SK-N-MC (cell line): Measurements from ENCODE around the gene ITGB2.

ENCODE experiments used
- EZH2 ChIP-seq: fragments of 200-600 bp; sonication (generic); IDR thresholded peaks from one replicate; pipeline ENCODE4 v1.6.1; 2017; ENCODE audit warnings: antibody characterized with exemption
- FOXP2 ChIP-seq: optimal IDR thresholded peaks from 2 replicates; pipeline ENCODE3; 2011; ENCODE audit warnings: mild to moderate bottlenecking, moderate library complexity; ENCODE audit not compliant: insufficient read depth; ENCODE audit errors: extremely low read length, control extremely low read depth
- POLR2AphosphoS5 ChIP-seq: IDR thresholded peaks from 2 replicates; pipeline ENCODE4 v1.6.1; 2012; ENCODE audit warnings: mild to moderate bottlenecking, low read depth, low read length, borderline replicate concordance

GRCh38 chr21:44926331-44927101, 5.8 kb upstream of the ITGB2 start:
- TF ChIP-seq POLR2AphosphoS5 (no peak), EZH2 (no peak), FOXP2 (no peak)
